Tibial artery (tissue), 4 donors: ENCODE results near the gene RAPGEF4.

Experiments used
- DNase-seq, 2 donors: peaks; one replicate each; pipeline ENCODE4 v3.0.0-alpha.2; 2019
- H3K27ac ChIP-seq, 2 donors: fragments of 200-600 bp; sonication (generic) in 1 of 2; 1 replicate in 1 of 2; 2 replicates in 1 of 2; pipeline ENCODE4 v1.5.1; 2018 to 2019; ENCODE audit warnings: mild to moderate bottlenecking in 1 of 2
- H3K27me3 ChIP-seq, 2 donors: fragments of 200-600 bp; sonication (generic) in 1 of 2; one replicate each; pipeline versions ENCODE4 v1.5.1 to v1.6.0; 2016 to 2019
- H3K36me3 ChIP-seq, 3 donors: fragments of 200-600 bp; sonication (generic) in 2 of 3; one replicate each; pipeline ENCODE4 v1.5.1; 2016 to 2019; ENCODE audit warnings: mild to moderate bottlenecking in 2 of 3
- H3K4me1 ChIP-seq, 4 donors: fragments of 200-600 bp; sonication (generic) in 2 of 4; 1 replicate in 3 of 4; 2 replicates in 1 of 4; pipeline ENCODE4 v1.5.1; 2016 to 2019
- H3K4me3 ChIP-seq, 2 donors: fragments of 200-600 bp; sonication (generic) in 1 of 2; 1 replicate in 1 of 2; 2 replicates in 1 of 2; pipeline ENCODE4 v1.5.1; 2018 to 2019; ENCODE audit warnings: mild to moderate bottlenecking in 2 of 2
- H3K9me3 ChIP-seq, 3 donors: fragments of 200-600 bp; sonication (generic) in 1 of 3; one replicate each; pipeline ENCODE4 v1.5.1; 2016 to 2019
- CTCF ChIP-seq, 2 experiments: fragments of 200-600 bp in 1 of 2; fragments of 450-650 bp in 1 of 2; IDR thresholded peaks; one replicate each; pipeline ENCODE4 v1.5.1; 2017 to 2019; ENCODE audit warnings: antibody characterized with exemption in 2 of 2, mild to moderate bottlenecking in 1 of 2, moderate library complexity in 1 of 2
- intact Hi-C: fragments of 100-400 bp; cut with DNase I; formaldehyde crosslinking; loops from one replicate; pipeline ENCODE4 v1.15.0; 2023; ENCODE audit warnings: low total_unique reads

Gene RAPGEF4

GRCh38 chr2:172753610-172754009 lies 18.0 kb downstream of the RAPGEF4 start:
- H3K4me1 ChIP-seq, result no peaks in the 10 kb centered on the region
- no peak for DNase-seq
- intact Hi-C loops, result no loop called here
- no peaks in the 10 kb centered on the region for H3K27me3 ChIP-seq
- no peak for TF ChIP-seq CTCF (IDR thresholded peaks at IDR 0.05)
- H3K27ac ChIP-seq, result no peak overlapping the region
- no peak overlapping the region for H3K4me3 ChIP-seq
- no peaks in the 10 kb centered on the region for H3K36me3 ChIP-seq
- no peaks in the 10 kb centered on the region for H3K9me3 ChIP-seq

GRCh38 chr2:172759441-172759840 lies 23.8 kb downstream of the RAPGEF4 start:
- H3K27me3 ChIP-seq, result no peaks in the 10 kb centered on the region
- H3K36me3 ChIP-seq, result no peaks in the 10 kb centered on the region
- peaks cover 0 to 14% (median 13%) of the 10 kb centered on the region in 3 donors for H3K9me3 ChIP-seq
- no peak for DNase-seq
- no peaks in the 10 kb centered on the region for H3K4me1 ChIP-seq
- no peak overlapping the region for H3K27ac ChIP-seq
- H3K4me3 ChIP-seq, result no peak overlapping the region
- TF ChIP-seq CTCF (IDR thresholded peaks at IDR 0.05), result no peak
- intact Hi-C loops, result no loop called here

- H3K9me3 ChIP-seq, result peaks cover 0 to 14% (median 13%) of the 10 kb centered on the region in 3 donors
- no peaks in the 10 kb centered on the region for H3K36me3 ChIP-seq
- no peaks in the 10 kb centered on the region for H3K27me3 ChIP-seq
- no peak overlapping the region for H3K4me3 ChIP-seq
- no peak for DNase-seq
- H3K4me1 ChIP-seq, result no peaks in the 10 kb centered on the region
- TF ChIP-seq CTCF (IDR thresholded peaks at IDR 0.05), result no peak
- no peak overlapping the region for H3K27ac ChIP-seq
- intact Hi-C loops, result no loop called here
Observed at GRCh38 chr2:172761306-172761705, 25.7 kb downstream of the RAPGEF4 start.

- TF ChIP-seq CTCF (IDR thresholded peaks at IDR 0.05), result no peak
- Histone ChIP-seq H3K4me1 (no peaks in the 10 kb centered on the region), H3K9me3 (peaks cover 0 to 14% (median 13%) of the 10 kb centered on the region in 3 donors), H3K27ac (no peak overlapping the region), H3K36me3 (no peaks in the 10 kb centered on the region), H3K4me3 (no peak overlapping the region), H3K27me3 (no peaks in the 10 kb centered on the region)
- DNase-seq, result no peak
- intact Hi-C loops, result no loop called here
Observed at GRCh38 chr2:172762574-172762973, 26.9 kb downstream of the RAPGEF4 start.

GRCh38 chr2:172763079-172763478 lies 27.4 kb downstream of the RAPGEF4 start:
- no peak for DNase-seq
- Histone ChIP-seq H3K9me3 (peaks cover 0 to 14% (median 13%) of the 10 kb centered on the region in 3 donors), H3K36me3 (no peaks in the 10 kb centered on the region), H3K27ac (no peak overlapping the region), H3K4me1 (no peaks in the 10 kb centered on the region), H3K4me3 (no peak overlapping the region), H3K27me3 (no peaks in the 10 kb centered on the region)
- no peak for TF ChIP-seq CTCF (IDR thresholded peaks at IDR 0.05)
- intact Hi-C loops, result no loop called here

- DNase-seq, result no peak
- Histone ChIP-seq H3K36me3 (no peaks in the 10 kb centered on the region), H3K4me3 (no peak overlapping the region), H3K9me3 (peaks cover 0 to 13% (median 13%) of the 10 kb centered on the region in 3 donors), H3K27me3 (no peaks in the 10 kb centered on the region), H3K27ac (no peak overlapping the region), H3K4me1 (no peaks in the 10 kb centered on the region)
- intact Hi-C loops, result no loop called here
- TF ChIP-seq CTCF (IDR thresholded peaks at IDR 0.05), result no peak
Observed at GRCh38 chr2:172765662-172766061, 30.0 kb downstream of the RAPGEF4 start.
